H1 (cell line): ENCODE results near the gene SLC7A14.

Experiments used
- ATF2 ChIP-seq: IDR thresholded peaks from 2 replicates; pipeline ENCODE4 v1.6.1; 2012; ENCODE audit warnings: low read length, inconsistent platforms
- CREB1 ChIP-seq: IDR thresholded peaks from 2 replicates; pipeline ENCODE4 v1.6.1; 2012; ENCODE audit warnings: inconsistent platforms
- MAFK ChIP-seq: IDR thresholded peaks from 2 replicates; pipeline ENCODE4 v1.6.1; 2012; ENCODE audit warnings: low read depth, mild to moderate bottlenecking, improper control_type of control experiment, low read length
- POU5F1 ChIP-seq: IDR thresholded peaks from 2 replicates; pipeline ENCODE4 v1.6.1; 2011; ENCODE audit warnings: low read depth, mild to moderate bottlenecking, low read length, moderate library complexity
- RAD21 ChIP-seq, 2 experiments: IDR thresholded peaks in 1 of 2; conservative IDR thresholded peaks in 1 of 2; 2 replicates each; pipeline ENCODE4 v1.6.1; 2011; ENCODE audit warnings: low read depth in 2 of 2, low read length in 2 of 2, improper control_type of control experiment in 1 of 2, inconsistent platforms in 1 of 2, mild to moderate bottlenecking in 1 of 2, moderate library complexity in 1 of 2
- SIN3A ChIP-seq, 2 experiments: IDR thresholded peaks in 1 of 2; conservative IDR thresholded peaks in 1 of 2; 2 replicates each; pipeline ENCODE4 v1.6.1; 2011 to 2012; ENCODE audit warnings: low read length in 2 of 2, improper control_type of control experiment in 1 of 2, low read depth in 1 of 2, mild to moderate bottlenecking in 1 of 2
- ZNF274 ChIP-seq: IDR thresholded peaks from 2 replicates; pipeline ENCODE4 v1.7.0; 2012; ENCODE audit warnings: low read length, borderline replicate concordance; ENCODE audit errors: extremely low read depth
- TF ChIP-seq, protein P1 (sequence below), 3 experiments: IDR thresholded peaks; 1 replicate in 2 of 3; 2 replicates in 1 of 3; pipeline versions ENCODE4 v1.5.1 to v1.6.1; 2011; ENCODE audit warnings: low read length in 3 of 3, mild to moderate bottlenecking in 3 of 3, inconsistent platforms in 2 of 3, low read depth in 1 of 3, moderate library complexity in 1 of 3; ENCODE audit not compliant: insufficient read depth in 1 of 3; ENCODE audit errors: control extremely low read depth in 1 of 3

DNA sequence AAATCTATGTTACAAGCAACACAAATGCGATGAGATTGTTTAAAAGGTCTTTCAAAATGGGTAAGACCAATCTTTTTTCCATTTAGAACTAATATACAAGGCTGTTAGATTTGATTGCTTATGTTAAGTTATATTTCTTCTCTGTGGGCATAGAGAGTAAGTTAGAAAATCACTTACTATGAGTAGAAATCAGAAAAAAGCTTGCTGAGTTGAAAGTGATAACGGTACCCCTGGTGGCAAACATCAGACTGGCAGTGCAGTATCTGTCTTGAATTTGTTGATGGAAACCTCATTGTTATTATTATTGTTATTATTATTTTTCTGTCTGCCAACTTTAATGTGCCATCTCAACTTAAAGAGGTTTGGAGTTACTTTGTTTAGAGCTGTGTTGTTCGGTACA, 154.8 kb downstream of the SLC7A14 start:
- TF ChIP-seq, protein P1, sequence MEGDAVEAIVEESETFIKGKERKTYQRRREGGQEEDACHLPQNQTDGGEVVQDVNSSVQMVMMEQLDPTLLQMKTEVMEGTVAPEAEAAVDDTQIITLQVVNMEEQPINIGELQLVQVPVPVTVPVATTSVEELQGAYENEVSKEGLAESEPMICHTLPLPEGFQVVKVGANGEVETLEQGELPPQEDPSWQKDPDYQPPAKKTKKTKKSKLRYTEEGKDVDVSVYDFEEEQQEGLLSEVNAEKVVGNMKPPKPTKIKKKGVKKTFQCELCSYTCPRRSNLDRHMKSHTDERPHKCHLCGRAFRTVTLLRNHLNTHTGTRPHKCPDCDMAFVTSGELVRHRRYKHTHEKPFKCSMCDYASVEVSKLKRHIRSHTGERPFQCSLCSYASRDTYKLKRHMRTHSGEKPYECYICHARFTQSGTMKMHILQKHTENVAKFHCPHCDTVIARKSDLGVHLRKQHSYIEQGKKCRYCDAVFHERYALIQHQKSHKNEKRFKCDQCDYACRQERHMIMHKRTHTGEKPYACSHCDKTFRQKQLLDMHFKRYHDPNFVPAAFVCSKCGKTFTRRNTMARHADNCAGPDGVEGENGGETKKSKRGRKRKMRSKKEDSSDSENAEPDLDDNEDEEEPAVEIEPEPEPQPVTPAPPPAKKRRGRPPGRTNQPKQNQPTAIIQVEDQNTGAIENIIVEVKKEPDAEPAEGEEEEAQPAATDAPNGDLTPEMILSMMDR (IDR thresholded peaks at IDR 0.05; ENCODE audit: control extremely low read depth in 1 of 3, insufficient read depth in 1 of 3, low read depth in 1 of 3, low read length in 3 of 3) = no peak
- TF ChIP-seq RAD21 (IDR thresholded peaks at IDR 0.05 in 1 of 2, conservative IDR thresholded peaks at IDR 0.05 in 1 of 2; ENCODE audit: low read depth in 2 of 2, low read length in 2 of 2) (no peak; a peak in 1 of 4 replicates), ZNF274 (no peak), POU5F1 (no peak), CREB1 (no peak), ATF2 (no peak), SIN3A (conservative IDR thresholded peaks at IDR 0.05 in 1 of 2, IDR thresholded peaks at IDR 0.05 in 1 of 2; ENCODE audit: low read depth in 1 of 2, low read length in 2 of 2) (no peak), MAFK (no peak)
